Subcutaneous abdominal adipose tissue (tissue), 5 donors: ENCODE data around the gene MAGI1.
A peak's percentile ranks its signal among the peaks of the same experiment; 100 is the strongest.

Experiments used
- H3K27ac ChIP-seq: one replicate; pipeline ENCODE4 v1.7.0; 2013; ENCODE audit warnings: low read depth, mild to moderate bottlenecking, inconsistent platforms, low read length, moderate library complexity
- H3K27me3 ChIP-seq, 5 donors: one replicate each; pipeline ENCODE4 v1.7.0; 2013; ENCODE audit warnings: low read length in 5 of 5, inconsistent platforms in 1 of 5; ENCODE audit not compliant: control insufficient read depth in 5 of 5, insufficient read depth in 4 of 5
- H3K36me3 ChIP-seq, 5 donors: one replicate each; pipeline ENCODE4 v1.7.0; 2013; ENCODE audit warnings: low read length in 5 of 5; ENCODE audit not compliant: control insufficient read depth in 5 of 5, insufficient read depth in 5 of 5
- H3K4me1 ChIP-seq, 5 donors: one replicate each; pipeline ENCODE4 v1.7.0; 2013; ENCODE audit warnings: low read length in 5 of 5, mild to moderate bottlenecking in 3 of 5, moderate library complexity in 1 of 5; ENCODE audit not compliant: control insufficient read depth in 5 of 5, insufficient read depth in 5 of 5
- H3K4me3 ChIP-seq, 5 donors: one replicate each; pipeline ENCODE4 v1.7.0; 2013; ENCODE audit warnings: low read length in 5 of 5, low read depth in 1 of 5
- H3K9ac ChIP-seq, 5 donors: one replicate each; pipeline ENCODE4 v1.7.0; 2013; ENCODE audit warnings: low read length in 5 of 5, mild to moderate bottlenecking in 4 of 5, moderate library complexity in 3 of 5
- H3K9me3 ChIP-seq, 5 donors: one replicate each; pipeline ENCODE4 v1.7.0; 2013; ENCODE audit warnings: low read length in 5 of 5; ENCODE audit not compliant: control insufficient read depth in 5 of 5
- donor health status: healthy.
- donor health status: healthy.
- donor health status: healthy.
- donor health status: healthy.
- donor health status: healthy.

The MAGI1 gene

GRCh38 chr3:65810302-65810701 lies 228.4 kb downstream of the MAGI1 start:
- Histone ChIP-seq H3K27me3 (no peaks in the 10 kb centered on the region), H3K9me3 (no peaks in the 10 kb centered on the region), H3K27ac (no peak overlapping the region), H3K9ac (no peak overlapping the region), H3K36me3 (no peaks in the 10 kb centered on the region), H3K4me3 (no peak overlapping the region), H3K4me1 (peaks cover 2 to 26% (median 24%) of the 10 kb centered on the region in 5 donors)

GRCh38 chr3:65809641-65810150 lies 229.0 kb downstream of the MAGI1 start:
- Histone ChIP-seq H3K36me3 (no peaks in the 10 kb centered on the region), H3K4me1 (peaks cover 2 to 26% (median 24%) of the 10 kb centered on the region in 5 donors), H3K4me3 (no peak overlapping the region), H3K9me3 (no peaks in the 10 kb centered on the region), H3K27me3 (no peaks in the 10 kb centered on the region), H3K9ac (no peak overlapping the region), H3K27ac (no peak overlapping the region)

DNA sequence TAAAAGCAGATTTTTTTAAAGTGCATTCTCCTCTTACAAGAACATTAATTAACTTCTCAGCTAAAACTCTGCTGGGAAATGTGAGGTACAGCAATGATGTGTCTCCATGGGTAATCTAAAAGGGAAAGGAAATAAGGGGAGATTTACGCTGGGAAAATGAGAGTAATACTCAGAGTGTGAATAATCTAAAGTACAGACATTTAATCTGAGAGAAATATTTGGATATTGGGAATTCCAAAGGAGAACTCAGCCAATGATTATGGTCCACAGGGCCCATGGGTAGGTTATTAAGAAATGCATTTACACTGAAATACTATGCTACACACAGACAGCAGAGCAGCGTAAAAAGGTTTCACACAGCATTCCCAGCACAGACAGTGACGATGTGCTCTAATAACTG lies 229.9 kb downstream of the MAGI1 start:
- H3K4me3 ChIP-seq: no peak overlapping the region
- H3K27me3 ChIP-seq: no peaks in the 10 kb centered on the region
- peaks cover 2 to 26% (median 24%) of the 10 kb centered on the region in 5 donors for H3K4me1 ChIP-seq
- H3K9ac ChIP-seq: no peak overlapping the region
- no peaks in the 10 kb centered on the region for H3K9me3 ChIP-seq
- H3K27ac ChIP-seq: peak overlapping the region; percentile 37
- H3K36me3 ChIP-seq: no peaks in the 10 kb centered on the region

DNA sequence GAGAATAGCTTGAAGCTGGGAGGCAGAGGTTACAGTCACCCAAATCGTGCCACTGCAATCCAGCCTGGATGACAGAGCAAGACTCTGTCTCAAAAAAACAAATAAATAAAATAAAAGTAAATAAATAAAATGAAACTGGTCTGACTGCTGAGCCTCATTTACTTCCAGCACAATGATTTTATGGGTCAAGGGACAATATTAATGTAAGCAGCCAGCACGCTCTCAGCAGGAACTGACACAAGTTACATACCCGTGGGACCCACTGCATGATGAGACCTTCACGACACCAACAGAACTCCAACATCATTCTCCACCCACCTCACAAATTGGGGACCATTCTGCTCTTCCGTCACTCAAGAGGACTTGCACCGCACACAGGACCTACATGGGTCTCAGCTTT lies 230.3 kb downstream of the MAGI1 start:
- no peak overlapping the region for H3K4me3 ChIP-seq
- H3K36me3 ChIP-seq: no peaks in the 10 kb centered on the region
- no peaks in the 10 kb centered on the region for H3K27me3 ChIP-seq
- H3K9me3 ChIP-seq: no peaks in the 10 kb centered on the region
- peak overlapping the region; percentile 37 for H3K27ac ChIP-seq
- H3K9ac ChIP-seq: no peak overlapping the region
- H3K4me1 ChIP-seq: peaks cover 2 to 26% (median 24%) of the 10 kb centered on the region in 5 donors

DNA sequence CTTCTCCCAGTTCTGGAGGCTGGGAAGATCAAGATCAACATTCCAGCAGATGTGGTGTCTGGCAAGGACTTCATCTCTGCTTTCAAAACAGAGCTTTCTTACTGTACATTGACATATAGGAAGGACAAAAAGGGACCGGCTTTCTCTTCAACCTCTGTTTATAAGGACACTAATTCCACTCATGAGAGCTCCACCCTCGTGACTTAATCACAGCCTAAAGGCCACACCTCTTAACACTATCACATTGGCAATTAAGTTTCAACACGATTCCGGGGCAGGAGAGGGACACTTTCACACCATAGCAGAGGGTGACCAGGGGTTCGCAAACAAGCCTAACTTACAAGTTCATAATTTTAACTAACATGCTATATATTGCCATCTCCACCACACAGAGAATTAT lies 231.5 kb downstream of the MAGI1 start:
- Histone ChIP-seq H3K36me3 (no peaks in the 10 kb centered on the region), H3K9ac (no peak overlapping the region), H3K4me1 (peaks cover 2 to 26% (median 24%) of the 10 kb centered on the region in 5 donors), H3K27ac (no peak overlapping the region), H3K27me3 (no peaks in the 10 kb centered on the region), H3K9me3 (no peaks in the 10 kb centered on the region), H3K4me3 (no peak overlapping the region)

DNA sequence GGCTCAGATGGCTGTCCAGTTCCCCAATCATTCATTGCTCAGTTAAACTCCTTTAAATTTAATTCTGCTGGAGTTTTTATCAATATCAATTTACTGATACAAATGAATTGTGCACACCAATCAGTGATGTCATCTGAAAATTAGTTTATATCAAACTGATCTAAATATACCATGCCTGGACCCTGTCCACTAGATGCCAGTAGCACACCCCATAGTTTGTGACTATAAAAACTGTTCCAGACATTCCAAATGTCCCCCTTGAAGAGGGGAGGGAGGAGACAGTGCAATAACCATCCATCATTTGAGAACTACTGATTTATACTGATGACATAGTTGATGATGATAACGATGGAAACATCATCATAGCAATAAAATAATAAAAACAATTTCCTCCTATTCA lies 232.1 kb downstream of the MAGI1 start:
- no peaks in the 10 kb centered on the region for H3K9me3 ChIP-seq
- peaks cover 2 to 25% (median 20%) of the 10 kb centered on the region in 5 donors for H3K4me1 ChIP-seq
- no peak overlapping the region for H3K4me3 ChIP-seq
- H3K36me3 ChIP-seq: no peaks in the 10 kb centered on the region
- H3K9ac ChIP-seq: no peak overlapping the region
- no peaks in the 10 kb centered on the region for H3K27me3 ChIP-seq
- H3K27ac ChIP-seq: no peak overlapping the region

- H3K27me3 ChIP-seq: no peaks in the 10 kb centered on the region
- H3K27ac ChIP-seq: no peak overlapping the region
- H3K4me3 ChIP-seq: no peak overlapping the region
- H3K4me1 ChIP-seq: no peaks in the 10 kb centered on the region
- no peaks in the 10 kb centered on the region for H3K9me3 ChIP-seq
- H3K36me3 ChIP-seq: no peaks in the 10 kb centered on the region
- no peak overlapping the region for H3K9ac ChIP-seq
Observed at GRCh38 chr3:65796676-65797075, 242.0 kb downstream of the MAGI1 start.

- H3K4me3 ChIP-seq: no peak overlapping the region
- H3K9me3 ChIP-seq: no peaks in the 10 kb centered on the region
- no peaks in the 10 kb centered on the region for H3K4me1 ChIP-seq
- no peak overlapping the region for H3K27ac ChIP-seq
- H3K36me3 ChIP-seq: no peaks in the 10 kb centered on the region
- no peaks in the 10 kb centered on the region for H3K27me3 ChIP-seq
- H3K9ac ChIP-seq: no peak overlapping the region
Observed at GRCh38 chr3:65795166-65795565, 243.6 kb downstream of the MAGI1 start.

- Histone ChIP-seq H3K27me3 (no peaks in the 10 kb centered on the region), H3K9me3 (no peaks in the 10 kb centered on the region)
Observed at GRCh38 chr3:65793495-65794200, 245.1 kb downstream of the MAGI1 start.

GRCh38 chr3:65788461-65788860 lies 250.3 kb downstream of the MAGI1 start:
- Histone ChIP-seq H3K27me3 (no peaks in the 10 kb centered on the region), H3K9ac (no peak overlapping the region), H3K27ac (no peak overlapping the region), H3K36me3 (no peaks in the 10 kb centered on the region), H3K4me3 (no peak overlapping the region), H3K9me3 (no peaks in the 10 kb centered on the region), H3K4me1 (peaks cover 0 to 23% (median 10%) of the 10 kb centered on the region in 5 donors)

More at GRCh38 chr3:65793495-65794200, 245.1 kb downstream of the MAGI1 start:
- no peak overlapping the region for H3K4me3 ChIP-seq
- H3K9ac ChIP-seq: no peak overlapping the region
- H3K4me1 ChIP-seq: peaks cover 0 to 9% (median 0%) of the 10 kb centered on the region in 5 donors
- H3K36me3 ChIP-seq: no peaks in the 10 kb centered on the region
- no peak overlapping the region for H3K27ac ChIP-seq
